ENCODE results near the gene TRAM2. TPM values are rescaled to one million over a fixed set of nuclear protein-coding genes. Genes with fewer than 3 reads are reported as not detected.

The TRAM2 gene
- total RNA-seq, 6 donors from 2014 or later: 9.4 to 26.8 (median 14.3) TPM

- Histone ChIP-seq H3K27ac (peak overlapping the region in 3 of 4 donors; percentile 8 to 64 (median 33)), H3K4me1 (peaks cover 21 to 51% (median 26%) of the 10 kb centered on the region in 4 donors), H3K9me3 (no peaks in the 10 kb centered on the region), H3K4me3 (no peak overlapping the region), H3K27me3 (no peaks in the 10 kb centered on the region), H3K36me3 (peaks cover 0 to 40% (median 2%) of the 10 kb centered on the region in 4 donors)
- no peak for ATAC-seq (ENCODE audit: low FRiP score in 2 of 2)
- TF ChIP-seq POLR2AphosphoS5 (IDR thresholded peaks at IDR 0.05) (no peak), POLR2A (IDR thresholded peaks at IDR 0.05) (no peak)
- no peak for DNase-seq
- WGBS, 2 donors: 58 to 59% methylated on average over 2 of the region's 2 CpGs
Measured at GRCh38 chr6:52515219-52515960, 61.5 kb downstream of the TRAM2 start.

- ATAC-seq (ENCODE audit: low FRiP score in 2 of 2) (peak in 1 of 2 donors; percentile 2), DNase-seq (no peak)
- no peaks in the 10 kb centered on the region for H3K9me3 ChIP-seq
- H3K4me3 ChIP-seq: no peak overlapping the region
- WGBS, 2 donors: 55 to 77% methylated on average over 7 of the region's 7 CpGs
- peaks cover 21 to 51% (median 26%) of the 10 kb centered on the region in 4 donors for H3K4me1 ChIP-seq
- no peaks in the 10 kb centered on the region for H3K27me3 ChIP-seq
- peak overlapping the region in 2 of 4 donors; percentile 33 to 64 for H3K27ac ChIP-seq
- peak; percentile 13 to 59 for TF ChIP-seq POLR2AphosphoS5 (IDR thresholded peaks at IDR 0.05)
- TF ChIP-seq EP300 (IDR thresholded peaks at IDR 0.05): no peak
- H3K36me3 ChIP-seq: peaks cover 0 to 47% (median 2%) of the 10 kb centered on the region in 4 donors
Measured at GRCh38 chr6:52514514-52514913, 62.3 kb downstream of the TRAM2 start.

GRCh38 chr6:52513896-52514295 is 63.0 kb downstream of the TRAM2 start:
- Histone ChIP-seq H3K4me1 (peaks cover 21 to 51% (median 26%) of the 10 kb centered on the region in 4 donors), H3K27ac (peak overlapping the region in 2 of 4 donors; percentile 33 to 64)

GRCh38 chr6:52513464-52513863 is 63.4 kb downstream of the TRAM2 start:
- Histone ChIP-seq H3K27me3 (no peaks in the 10 kb centered on the region), H3K27ac (peak overlapping the region in 1 of 4 donors; percentile 9), H3K4me3 (no peak overlapping the region), H3K4me1 (peaks cover 20 to 47% (median 26%) of the 10 kb centered on the region in 4 donors), H3K9me3 (no peaks in the 10 kb centered on the region), H3K36me3 (peaks cover 5 to 58% (median 11%) of the 10 kb centered on the region in 4 donors)
- no peak for DNase-seq
- ATAC-seq (ENCODE audit: low FRiP score in 2 of 2): no peak
- WGBS, 2 donors: 65 to 66% methylated on average over 2 of the region's 2 CpGs
- TF ChIP-seq POLR2AphosphoS5 (IDR thresholded peaks at IDR 0.05) (no peak), CTCF (IDR thresholded peaks at IDR 0.05) (no peak), EP300 (IDR thresholded peaks at IDR 0.05) (no peak), POLR2A (IDR thresholded peaks at IDR 0.05) (no peak)

More at GRCh38 chr6:52513896-52514295, 63.0 kb downstream of the TRAM2 start:
- DNase-seq: no peak
- H3K9me3 ChIP-seq: no peaks in the 10 kb centered on the region
- no peaks in the 10 kb centered on the region for H3K27me3 ChIP-seq
- 91 to 92% methylated on average over 4 of the region's 4 CpGs for WGBS, 2 donors
- no peak overlapping the region for H3K4me3 ChIP-seq
- no peak for ATAC-seq (ENCODE audit: low FRiP score in 2 of 2)
- TF ChIP-seq CTCF (IDR thresholded peaks at IDR 0.05): no peak
- TF ChIP-seq POLR2AphosphoS5 (IDR thresholded peaks at IDR 0.05): no peak
- TF ChIP-seq POLR2A (IDR thresholded peaks at IDR 0.05): no peak
- TF ChIP-seq EP300 (IDR thresholded peaks at IDR 0.05): no peak
- peaks cover 5 to 54% (median 8%) of the 10 kb centered on the region in 4 donors for H3K36me3 ChIP-seq

GRCh38 chr6:52512199-52512598 is 64.7 kb downstream of the TRAM2 start:
- H3K4me3 ChIP-seq: no peak overlapping the region
- H3K36me3 ChIP-seq: peaks cover 5 to 70% (median 21%) of the 10 kb centered on the region in 4 donors
- H3K27me3 ChIP-seq: no peaks in the 10 kb centered on the region
- peaks cover 11 to 34% (median 15%) of the 10 kb centered on the region in 4 donors for H3K4me1 ChIP-seq
- H3K27ac ChIP-seq: peak overlapping the region; percentile 59 to 81 (median 71)
- no peaks in the 10 kb centered on the region for H3K9me3 ChIP-seq
- no peak for DNase-seq
- 62 to 72% methylated on average over 3 to 4 of the region's 4 CpGs for WGBS, 2 donors
- peak; percentile 68 to 92 for ATAC-seq (ENCODE audit: low FRiP score in 2 of 2)
- no peak for TF ChIP-seq POLR2AphosphoS5 (IDR thresholded peaks at IDR 0.05)
- TF ChIP-seq CTCF (IDR thresholded peaks at IDR 0.05): no peak
- no peak for TF ChIP-seq POLR2A (IDR thresholded peaks at IDR 0.05)
- TF ChIP-seq EP300 (IDR thresholded peaks at IDR 0.05): no peak
